Stimulated activated naive CD8-positive, alpha-beta T cell treated with anti-CD3 and anti-CD28 coated beads, Interleukin-15, Interleukin-2, amounts not matched to agents 100 U/mL and 50 U/mL, for 24 hours (primary cell): Measurements from ENCODE around the gene GPR84.
A peak's percentile ranks its signal among the peaks of the same experiment; 100 is the strongest.

Experiments
- ATAC-seq: fragments of 150-1000 bp; cut with Tn5 transposase; one replicate; pipeline ENCODE4 v1.10.0; 2021
- DNase-seq: peaks from one replicate; pipeline ENCODE4 v3.0.0; 2021

Gene GPR84

DNA sequence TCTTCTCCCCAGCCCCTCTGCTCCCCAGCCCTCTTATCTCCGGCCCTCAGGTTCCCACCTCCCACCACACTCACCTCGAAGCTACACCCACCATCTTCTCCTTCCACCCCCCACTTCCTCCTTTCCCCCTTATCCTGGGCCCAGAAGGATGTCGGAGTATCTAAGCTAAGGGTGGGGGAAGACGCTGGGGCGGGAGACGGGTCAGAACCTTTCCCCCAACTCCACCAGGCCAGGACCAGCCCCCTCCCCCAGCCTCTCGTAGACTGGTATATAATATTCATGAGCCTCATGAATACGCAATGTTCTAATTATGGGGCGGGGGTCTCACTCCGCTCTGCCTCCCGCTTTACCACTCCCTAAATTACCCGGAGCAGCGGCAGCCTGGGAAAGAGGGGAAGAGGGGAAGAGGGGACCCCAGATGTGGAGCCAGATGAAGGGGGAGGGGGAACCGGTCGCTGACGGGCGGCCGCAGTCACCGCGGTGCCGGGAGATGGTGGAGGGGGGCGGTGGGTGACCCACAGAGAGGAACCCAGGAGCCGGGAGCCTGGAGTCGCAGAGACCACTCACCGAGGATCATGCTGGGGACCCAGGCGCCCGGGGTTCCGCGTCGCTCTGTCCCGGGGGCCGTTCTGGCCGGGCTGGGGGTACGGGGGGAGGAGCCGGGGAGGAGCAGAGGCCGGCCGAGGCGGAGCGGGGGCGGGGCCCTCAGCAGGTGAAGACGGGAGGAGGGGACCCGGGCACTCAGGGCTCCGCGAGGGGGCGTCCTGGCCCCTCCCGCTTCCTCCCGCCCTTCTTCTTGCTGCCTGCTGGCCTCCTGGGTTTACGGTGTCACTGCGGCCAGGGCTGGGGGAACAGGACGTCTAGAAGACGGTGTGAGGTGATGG lies 26.6 kb upstream of the GPR84 start:
- ATAC-seq (peak; percentile 61), DNase-seq (peak; percentile 76)

DNA sequence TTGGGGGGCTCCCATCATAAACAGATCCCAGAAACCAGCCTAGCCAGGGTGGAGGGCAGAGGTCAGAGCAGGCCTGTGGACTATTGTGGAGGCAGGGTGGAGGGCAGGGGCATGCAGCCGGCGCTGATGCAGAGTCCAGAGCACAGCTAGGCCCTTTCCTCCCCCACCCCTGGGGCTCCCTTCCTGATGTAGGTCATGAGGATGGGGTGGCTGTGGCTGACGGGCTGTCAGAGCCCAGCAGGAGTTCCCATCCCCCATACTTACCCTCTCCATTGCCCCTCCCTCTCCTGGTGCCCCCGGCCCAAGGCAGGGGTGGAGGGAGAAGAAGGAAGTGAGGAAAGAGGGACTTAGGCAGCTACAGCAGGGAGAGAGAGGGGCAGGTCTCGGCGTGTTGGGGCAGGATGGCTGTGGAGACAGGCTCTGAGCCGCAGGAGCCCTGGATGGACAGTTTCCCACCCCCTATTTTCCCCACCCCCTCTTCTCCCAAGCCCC lies 25.9 kb upstream of the GPR84 start:
- ATAC-seq (no peak), DNase-seq (no peak)

DNA sequence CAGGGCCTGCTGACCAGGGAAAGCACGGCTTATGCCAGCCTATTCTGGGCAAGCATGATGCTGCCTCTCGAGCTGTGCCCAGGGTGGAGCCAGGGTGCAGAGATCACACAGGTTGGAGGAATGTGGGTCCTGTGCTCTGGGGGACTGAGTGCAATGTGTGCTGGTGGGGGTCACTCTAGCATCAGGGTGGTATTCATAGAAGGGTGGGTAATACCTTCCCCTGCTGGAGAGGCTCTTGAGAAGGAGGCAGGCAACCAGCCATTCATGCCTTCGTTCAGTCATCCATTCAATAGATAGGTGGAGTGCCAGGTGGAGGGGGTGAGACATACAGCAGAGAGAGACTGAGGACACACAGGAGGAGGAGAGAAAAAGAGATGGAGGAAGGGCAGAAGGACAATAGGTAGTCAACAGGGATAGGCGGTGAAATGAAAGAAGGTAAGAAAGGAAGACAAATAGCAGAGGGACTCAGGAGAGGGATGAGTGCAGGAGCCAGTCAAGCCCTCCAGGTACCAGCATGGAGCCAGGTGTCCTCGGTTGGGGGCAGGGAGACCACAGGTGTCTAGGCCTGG lies 25.4 kb upstream of the GPR84 start:
- no peak for DNase-seq
- no peak for ATAC-seq

DNA sequence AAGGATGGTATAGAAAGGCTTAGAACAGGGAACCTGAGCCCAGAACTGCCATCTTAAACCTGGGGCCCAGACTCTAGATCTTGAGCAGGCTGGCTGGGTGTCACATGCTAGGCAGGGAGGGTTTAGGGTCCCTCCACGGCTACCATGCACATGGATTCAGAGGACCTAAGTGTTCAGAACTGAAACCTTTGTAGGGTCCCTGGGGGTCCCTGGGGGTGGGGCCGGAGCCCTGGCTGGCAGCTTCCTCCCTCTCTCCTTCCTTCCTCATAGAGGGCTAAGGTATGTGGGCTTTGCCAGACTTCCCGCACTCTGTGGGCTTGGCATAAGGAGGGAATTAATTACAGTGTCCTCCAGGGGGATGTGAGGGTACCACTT lies 24.8 kb upstream of the GPR84 start:
- ATAC-seq (no peak), DNase-seq (no peak)

DNA sequence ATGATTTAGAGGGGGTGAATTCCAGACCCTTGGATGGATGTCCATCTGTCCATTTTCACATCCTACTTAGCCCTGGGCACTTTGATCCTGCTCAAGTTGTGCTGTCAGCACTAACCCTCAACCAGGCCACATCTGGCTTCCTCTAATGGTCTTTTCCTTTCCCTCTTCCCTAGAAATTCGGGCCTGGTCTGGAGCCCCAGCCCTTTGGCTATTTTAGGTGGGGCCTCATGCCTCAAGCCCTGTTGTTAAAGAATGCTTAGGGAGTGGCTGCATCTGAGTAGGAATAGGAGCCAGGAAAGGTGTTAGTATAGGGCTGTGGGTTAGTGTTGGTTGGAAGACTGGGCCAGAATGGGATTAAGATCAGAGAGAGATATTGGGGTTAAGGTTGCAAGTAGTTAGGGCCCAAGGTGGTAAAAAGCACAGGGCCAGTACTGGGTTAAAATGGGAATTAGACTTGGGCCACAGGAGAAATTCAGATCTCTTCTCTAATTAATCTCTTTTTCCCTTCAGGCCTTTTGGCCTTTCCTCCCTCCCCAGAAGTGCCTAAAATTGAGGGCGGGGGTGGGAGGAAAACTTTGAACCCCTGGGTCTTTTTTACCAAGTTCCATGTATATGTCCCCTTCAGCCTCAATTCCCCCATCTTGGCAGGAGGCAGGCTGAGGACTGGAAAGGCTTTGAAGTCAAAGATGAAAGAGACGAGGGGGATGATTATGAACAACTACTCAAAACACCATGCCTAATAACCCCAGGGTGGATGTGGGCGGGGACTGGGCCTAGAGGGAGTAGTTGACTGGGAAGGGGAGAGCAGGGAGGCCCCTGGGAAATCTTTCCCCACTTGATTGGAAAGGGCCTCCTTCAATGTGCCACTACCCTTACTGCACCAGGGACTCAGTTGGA lies 24.2 kb upstream of the GPR84 start:
- ATAC-seq = no peak
- no peak for DNase-seq

DNA sequence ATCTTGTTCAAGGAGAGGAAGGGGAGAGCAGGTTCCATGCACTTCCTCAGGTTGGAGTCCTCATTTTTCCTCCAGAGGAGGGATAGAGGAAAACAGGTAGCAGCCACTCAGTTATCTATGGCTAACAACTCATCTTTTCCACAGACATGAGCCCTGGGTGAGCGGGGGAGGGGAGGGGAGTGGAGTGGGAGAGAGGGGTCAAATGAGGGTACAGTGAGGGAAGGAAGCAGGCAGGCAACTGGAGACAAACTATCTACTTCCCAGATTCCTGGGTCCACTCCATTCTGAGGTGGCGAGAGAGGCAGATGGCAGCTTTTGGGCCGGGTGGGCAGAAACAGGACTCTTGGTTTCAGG lies 22.8 kb upstream of the GPR84 start:
- no peak for ATAC-seq
- DNase-seq = no peak

DNA sequence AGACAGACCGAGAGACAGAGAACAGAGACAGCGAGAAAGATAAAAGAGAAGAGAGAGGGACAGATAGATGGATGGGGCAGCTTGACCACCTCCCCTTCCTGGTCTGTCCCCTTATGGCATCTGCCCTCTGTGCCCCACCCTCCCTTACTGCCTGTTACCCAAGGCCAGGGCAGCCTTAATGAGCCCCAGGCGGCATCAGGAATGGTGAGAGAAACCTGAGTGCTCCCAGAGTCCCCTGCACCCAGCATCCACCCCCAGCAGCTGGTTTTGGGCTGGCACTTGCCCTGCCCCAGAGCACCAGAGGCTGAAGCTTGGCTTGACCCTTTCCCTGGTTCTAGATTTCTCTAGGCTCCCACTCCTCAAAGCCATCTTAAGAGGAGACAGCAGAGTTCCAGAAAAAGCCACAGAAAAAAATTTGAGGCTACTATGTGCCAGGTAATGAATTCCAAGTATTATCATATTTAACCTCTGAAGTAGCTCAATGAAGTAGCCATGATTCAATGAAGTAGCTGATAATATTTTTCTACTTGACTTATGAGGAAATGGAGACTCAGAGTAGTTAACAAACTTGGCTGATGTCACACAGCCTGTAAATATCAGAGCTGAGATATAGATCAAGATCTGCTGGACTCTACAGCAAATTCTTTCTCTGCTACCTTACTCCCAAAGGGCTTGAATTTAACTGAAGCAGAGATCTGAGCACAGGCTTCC lies 22.3 kb upstream of the GPR84 start:
- DNase-seq (no peak), ATAC-seq (no peak)

DNA sequence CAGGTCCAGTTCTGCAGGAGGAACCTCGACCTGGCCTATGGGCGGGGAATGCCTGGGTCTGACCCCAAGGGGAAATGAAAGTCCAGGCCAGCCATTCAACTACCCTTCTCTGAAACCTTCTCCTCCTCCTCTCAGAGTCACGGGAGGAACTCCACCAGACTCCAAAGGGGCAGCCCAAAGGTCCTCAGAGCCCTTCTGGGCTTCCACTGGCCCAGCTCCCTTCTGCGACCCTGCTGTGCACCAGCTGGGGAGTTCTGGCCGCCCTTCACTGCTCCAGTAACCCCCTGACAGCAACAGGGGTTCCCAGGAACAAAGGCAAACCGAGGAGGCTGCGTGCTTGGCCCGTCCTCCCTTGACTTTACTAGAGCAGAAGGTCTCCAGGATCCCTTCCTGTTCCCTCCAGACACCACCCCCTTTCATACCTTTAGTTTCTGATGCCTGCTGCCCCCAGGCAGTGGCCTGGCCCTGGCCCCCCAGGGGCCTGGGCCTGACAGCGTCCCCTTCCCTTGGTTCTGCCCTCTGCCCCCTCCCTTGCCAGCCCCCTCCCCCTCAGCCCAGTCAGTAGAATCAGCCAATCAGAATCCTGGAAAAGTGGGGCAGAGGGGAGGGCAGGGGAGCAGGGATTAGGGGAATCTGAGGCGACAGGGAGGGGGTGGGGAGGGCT lies 21.1 kb upstream of the GPR84 start:
- ATAC-seq (no peak), DNase-seq (no peak)

DNA sequence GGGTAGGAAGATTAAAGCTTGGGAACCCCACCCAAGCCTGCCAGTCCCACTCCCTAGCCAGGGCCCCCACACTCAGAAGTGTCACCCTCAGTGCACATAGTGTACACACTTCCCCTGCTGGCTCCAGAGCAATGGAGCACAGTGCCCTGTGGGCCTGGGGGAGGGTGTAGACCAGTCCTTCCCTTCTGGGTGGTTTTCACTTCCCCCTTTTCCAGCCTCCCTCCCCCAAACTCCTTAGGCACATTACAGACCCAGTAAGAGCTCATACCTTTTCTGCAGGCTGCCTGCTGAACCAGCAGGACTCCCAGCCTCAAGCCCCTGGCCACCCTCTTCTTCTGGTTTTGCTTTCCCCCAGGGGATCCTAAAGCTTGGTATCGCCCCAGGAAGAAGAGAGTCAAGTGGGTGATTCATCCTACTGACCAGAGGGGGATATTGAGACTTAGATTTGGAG lies 20.3 kb upstream of the GPR84 start, which contains the start of gene ZNF385A:
Gene ZNF385A (minus strand): TSS at position 143 of the 451 bp plus-strand sequence. CDS start 219 bp downstream, outside the sequence.
- ATAC-seq (no peak), DNase-seq (no peak)

DNA sequence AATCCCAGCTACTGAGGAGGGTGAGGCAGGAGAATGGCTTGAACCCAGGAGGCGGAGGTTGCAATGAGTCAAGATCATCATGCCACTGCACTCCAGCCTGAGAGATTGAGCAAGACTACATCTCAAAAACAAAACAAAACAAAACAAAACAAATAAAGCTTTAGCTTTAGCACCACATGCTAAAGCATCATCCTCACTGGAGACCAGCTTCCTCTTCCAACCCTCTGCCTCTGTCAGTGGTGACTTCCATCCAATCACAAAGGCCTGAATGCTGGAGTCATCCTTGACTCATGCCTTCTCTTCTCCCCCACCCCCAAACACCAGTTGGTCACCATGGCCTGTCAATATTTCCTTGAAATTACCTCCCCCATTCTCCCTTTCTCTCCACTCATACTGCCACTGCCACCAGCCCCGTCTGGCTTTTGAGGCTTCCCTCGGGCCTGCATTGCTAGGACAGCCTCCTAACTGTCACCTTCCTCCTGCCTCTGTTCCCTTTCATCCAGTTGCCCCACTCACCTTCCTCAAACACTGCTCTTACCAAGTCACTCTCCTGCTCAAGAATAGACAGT lies 18.8 kb upstream of the GPR84 start:
- ATAC-seq = peak; percentile 76
- peak; percentile 40 for DNase-seq

DNA sequence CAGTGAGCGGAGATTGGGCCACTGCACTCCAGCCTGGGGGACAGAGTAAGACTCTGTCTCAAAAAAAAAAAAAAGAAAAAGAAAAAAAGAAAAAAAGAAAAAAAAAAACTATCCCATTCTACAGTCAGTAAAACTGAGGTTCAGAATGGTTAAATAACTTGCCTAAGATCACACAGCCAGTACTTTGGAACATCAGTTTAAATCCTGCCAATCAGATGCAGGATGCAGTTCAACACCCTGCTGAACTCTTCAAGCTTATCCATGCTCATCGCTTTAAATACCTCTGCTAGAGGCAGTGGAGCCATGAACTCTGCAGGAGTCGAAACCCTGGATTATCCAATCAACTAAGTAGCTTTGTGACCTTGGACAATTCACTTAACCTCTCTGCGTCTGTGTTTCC lies 16.9 kb upstream of the GPR84 start:
- ATAC-seq = no peak
- no peak for DNase-seq

DNA sequence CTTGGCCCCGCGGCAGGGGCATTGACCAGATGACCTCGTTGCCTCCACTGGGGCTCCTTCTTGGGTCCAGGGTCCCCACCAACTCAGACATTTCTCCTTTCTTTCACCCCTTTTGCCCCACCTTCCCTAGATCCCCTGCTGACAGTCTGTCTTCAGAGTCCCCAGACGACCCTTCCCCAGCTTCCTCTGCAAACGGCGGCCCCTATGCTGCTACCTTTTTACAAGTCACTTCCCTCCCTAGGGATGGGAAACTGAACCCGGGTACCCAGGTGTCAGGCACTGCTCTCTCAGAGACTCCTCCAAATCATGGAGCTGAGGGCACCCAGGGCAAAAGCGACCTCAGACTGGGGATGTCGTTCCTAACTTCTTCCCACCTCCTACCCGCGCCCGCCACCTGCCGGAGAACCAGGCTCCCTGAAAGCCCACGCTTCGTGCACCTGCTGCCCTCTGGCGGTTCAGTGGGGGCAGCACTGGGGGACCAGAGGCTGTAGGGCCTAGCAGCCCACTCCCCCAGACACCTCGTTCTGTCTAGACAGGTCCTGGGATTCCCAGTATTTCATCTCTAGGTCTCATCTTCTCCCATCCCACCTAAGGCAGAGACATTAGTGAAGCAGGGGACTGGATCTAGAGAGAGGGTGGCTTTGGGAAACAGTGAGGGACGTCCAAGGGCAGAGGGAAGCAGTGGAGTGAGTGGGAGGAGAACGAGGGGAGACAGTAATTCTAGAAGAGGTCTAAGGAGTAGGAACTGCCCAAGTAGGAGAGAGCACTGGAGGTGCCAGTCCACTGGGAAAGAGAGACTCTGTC lies 15.3 kb upstream of the GPR84 start:
- peak; percentile 96 for DNase-seq
- peak; percentile 79 for ATAC-seq

DNA sequence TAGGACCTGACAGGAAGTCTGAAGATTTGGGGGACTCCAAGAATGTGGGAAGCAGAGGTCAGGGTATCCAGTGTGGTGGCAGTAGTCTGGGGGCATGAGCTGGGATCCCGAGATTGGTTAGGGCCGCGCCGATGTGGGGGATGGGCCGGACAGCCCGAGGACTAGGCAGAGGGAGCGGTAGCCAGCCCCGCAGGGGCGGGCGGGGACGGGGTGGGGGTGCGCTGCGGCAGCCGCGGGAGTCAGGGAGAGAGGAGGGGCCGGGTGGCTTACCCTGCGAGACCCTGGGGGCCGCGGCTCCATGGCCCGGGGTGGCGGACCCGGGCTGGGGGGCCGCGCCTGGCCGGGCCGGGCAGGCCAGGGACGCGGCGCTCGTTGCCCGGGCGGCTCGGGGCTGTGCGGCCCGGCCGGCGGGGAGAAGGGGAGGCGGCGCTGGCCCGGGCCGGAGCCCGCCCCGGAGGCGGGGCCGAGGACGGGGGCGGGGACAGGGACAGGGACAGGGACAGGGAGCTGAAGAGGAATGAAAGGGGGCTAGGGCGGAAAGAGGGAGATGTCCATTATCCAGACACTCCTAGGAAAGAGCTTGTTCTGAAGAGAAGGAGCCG lies 14.6 kb upstream of the GPR84 start:
- ATAC-seq = no peak
- no peak for DNase-seq

DNA sequence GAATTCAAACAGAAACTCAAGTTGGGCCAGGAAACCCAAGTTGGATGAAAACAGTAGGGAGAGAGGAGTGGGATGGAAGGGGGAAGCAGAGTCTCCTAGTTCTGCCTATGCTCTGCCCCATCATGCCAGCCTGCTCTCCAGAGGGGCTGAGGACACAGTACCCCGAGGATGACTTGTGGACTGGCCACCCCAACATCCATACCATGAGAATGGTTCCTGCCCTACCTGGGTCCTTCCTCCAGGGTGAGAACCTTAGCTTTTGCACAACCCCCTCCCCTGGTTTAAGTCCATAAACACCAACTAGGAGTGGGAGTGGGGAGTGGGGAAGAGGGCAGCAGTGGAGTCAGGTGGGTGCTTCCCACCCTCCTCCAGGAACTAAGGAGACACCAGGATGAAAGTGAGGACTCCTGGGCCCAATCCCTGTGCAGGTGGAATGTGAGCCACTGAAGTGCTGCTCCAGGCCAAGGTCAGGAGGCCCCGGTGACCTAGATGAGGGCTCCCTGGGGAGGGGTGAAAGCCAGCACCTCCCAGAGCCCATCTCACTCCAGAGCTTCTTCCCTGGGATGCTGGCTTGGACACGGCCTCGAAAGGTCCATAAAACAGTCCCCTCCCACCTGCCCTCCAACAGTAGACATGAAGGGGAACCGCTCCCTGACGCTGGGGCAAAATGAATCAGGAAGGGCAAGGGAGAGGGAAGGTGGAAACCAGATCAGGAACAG lies 13.7 kb upstream of the GPR84 start:
- ATAC-seq = no peak
- DNase-seq = no peak

DNA sequence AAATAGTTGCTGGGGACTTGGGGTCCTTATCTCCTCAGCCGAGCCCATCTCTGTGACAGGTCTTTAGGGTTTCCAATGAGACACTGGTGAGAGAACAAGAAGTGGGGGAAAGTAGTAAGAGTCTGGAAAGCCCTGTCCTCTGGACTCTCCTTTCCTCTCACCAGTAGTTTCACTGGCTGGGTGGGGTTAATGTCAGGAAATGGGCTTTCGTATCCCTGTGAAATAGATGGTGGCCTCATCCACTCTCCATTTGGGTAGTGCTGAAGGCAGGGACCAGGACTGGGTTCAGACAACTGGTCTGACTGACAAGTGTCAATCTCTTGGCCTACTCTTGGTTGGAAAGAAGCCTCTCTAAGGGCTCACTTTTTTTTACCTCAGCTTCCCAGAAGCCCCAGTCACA lies 12.7 kb upstream of the GPR84 start:
- ATAC-seq (no peak), DNase-seq (no peak)

DNA sequence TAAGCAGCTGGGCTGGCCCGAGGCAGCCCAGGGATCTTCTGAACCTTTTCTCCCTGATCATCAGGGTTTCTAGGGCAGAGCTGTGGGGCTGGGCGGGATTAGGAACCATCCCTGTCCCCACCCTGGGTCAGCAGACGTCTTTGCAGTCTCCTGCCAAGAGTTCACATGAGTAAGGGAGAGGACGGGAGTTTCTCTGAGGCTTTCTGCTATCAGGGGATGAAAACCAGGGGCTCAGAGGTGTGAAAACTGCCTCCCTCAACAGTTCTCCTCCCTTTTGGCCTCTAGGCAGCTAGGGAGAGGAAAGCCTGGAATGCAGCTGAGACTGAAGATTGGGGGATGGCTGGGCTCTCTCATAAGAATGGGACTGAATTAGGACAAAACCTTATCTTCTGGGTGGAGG lies 12.3 kb upstream of the GPR84 start:
- no peak for ATAC-seq
- no peak for DNase-seq

DNA sequence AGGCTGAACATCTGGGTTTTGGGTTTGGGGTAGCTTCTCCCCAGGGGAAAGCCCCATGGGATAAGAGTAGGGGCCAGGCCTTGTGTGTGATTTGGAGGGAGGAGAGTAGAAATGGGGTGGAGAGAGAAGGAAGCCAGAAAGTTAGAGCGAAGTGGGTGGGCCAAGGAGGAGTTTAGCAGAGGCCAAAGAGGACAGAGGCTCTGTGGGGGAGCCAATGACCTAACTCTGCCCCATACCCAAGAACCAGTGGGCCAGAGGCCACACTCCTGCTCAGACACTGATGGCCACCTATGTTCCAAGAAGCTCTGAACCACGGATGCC lies 10.9 kb upstream of the GPR84 start:
- DNase-seq = no peak
- no peak for ATAC-seq

DNA sequence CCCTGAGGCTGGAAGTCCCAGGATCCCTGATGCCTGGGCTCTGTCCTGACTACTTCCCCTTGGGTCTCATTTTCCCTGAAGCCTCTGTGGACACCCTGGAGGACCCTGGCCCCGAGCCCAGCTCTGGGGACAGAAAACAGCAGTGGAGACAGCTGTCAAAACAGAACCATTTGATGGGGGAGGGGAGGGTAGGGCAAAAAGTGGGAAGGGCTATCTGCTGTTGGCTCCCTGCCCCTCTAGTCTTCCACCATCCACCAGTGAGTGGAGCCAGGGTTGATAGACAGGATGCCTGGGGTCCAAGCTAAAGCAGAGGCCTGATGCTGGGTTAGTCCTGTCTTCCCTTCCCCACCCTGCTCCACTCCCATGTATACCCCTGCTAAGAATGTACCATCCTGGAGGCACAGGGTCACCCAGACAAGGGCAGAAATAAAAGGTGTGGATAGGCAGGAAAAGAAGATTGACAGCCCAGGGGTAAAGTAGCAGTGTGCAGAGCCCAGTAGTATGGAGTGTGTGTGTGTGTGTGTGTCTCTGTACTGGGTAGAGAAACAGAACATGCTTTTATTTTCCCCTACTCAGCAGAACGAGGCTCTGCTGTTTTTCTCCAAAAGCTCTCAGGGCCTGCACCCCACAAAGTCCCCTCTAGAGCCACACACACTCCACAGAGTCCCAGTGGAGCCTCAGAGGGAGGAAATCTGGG lies 10.4 kb upstream of the GPR84 start:
- ATAC-seq (no peak), DNase-seq (no peak)
